Central memory CD8-positive, alpha-beta T cell (primary cell): ENCODE measurements around the gene SRGAP2B.
"Not testable (repeated sequence)": the region's sequence is repeated elsewhere in the genome, so short reads cannot be mapped to it uniquely, and the experiment has no call there.

ENCODE experiments used
- ATAC-seq: fragments of 150-1000 bp; cut with Tn5 transposase; replicated peaks from 2 replicates; pipeline ENCODE4 v1.10.0; 2022; ENCODE audit warnings: mild to moderate bottlenecking, moderate FRiP score, moderate number of reproducible peaks; ENCODE audit not compliant: poor library complexity, severe bottlenecking; ENCODE audit errors: extremely low read depth
- DNase-seq, 2 donors: peaks; one replicate each; pipeline ENCODE4 v3.0.0; 2021; ENCODE audit warnings: low spot score in 2 of 2
- H3K27ac Mint-ChIP-seq: one replicate; pipeline ENCODE4 v1.8.0; 2022; ENCODE audit warnings: low read depth, mild to moderate bottlenecking, moderate library complexity, mixed read lengths
- H3K27me3 Mint-ChIP-seq: one replicate; pipeline ENCODE4 v1.8.0; 2022; ENCODE audit warnings: mixed read lengths
- H3K36me3 Mint-ChIP-seq: one replicate; pipeline ENCODE4 v1.8.0; 2022; ENCODE audit warnings: mild to moderate bottlenecking, moderate library complexity, mixed read lengths; ENCODE audit not compliant: insufficient read depth
- H3K4me1 Mint-ChIP-seq: one replicate; pipeline ENCODE4 v1.8.0; 2022; ENCODE audit warnings: mixed read lengths
- H3K4me3 Mint-ChIP-seq: one replicate; pipeline ENCODE4 v1.8.0; 2022; ENCODE audit warnings: mild to moderate bottlenecking, moderate library complexity, mixed read lengths
- H3K9me3 Mint-ChIP-seq: one replicate; pipeline ENCODE4 v1.8.0; 2022; ENCODE audit warnings: mixed read lengths

Gene SRGAP2B

GRCh38 chr1:144964765-144965164 lies 130.4 kb downstream of the SRGAP2B start:
- H3K27ac Mint-ChIP-seq, H3K9me3 Mint-ChIP-seq, H3K4me3 Mint-ChIP-seq, H3K36me3 Mint-ChIP-seq, H3K4me1 Mint-ChIP-seq, ATAC-seq, H3K27me3 Mint-ChIP-seq, DNase-seq: not testable (repeated sequence)

- not testable (repeated sequence) for H3K4me3 Mint-ChIP-seq, H3K4me1 Mint-ChIP-seq, H3K9me3 Mint-ChIP-seq, DNase-seq, H3K36me3 Mint-ChIP-seq, ATAC-seq, H3K27ac Mint-ChIP-seq, H3K27me3 Mint-ChIP-seq
Measured at GRCh38 chr1:144964186-144964585, 130.9 kb downstream of the SRGAP2B start.

- not testable (repeated sequence) for DNase-seq, H3K9me3 Mint-ChIP-seq, H3K4me3 Mint-ChIP-seq, H3K4me1 Mint-ChIP-seq, H3K27me3 Mint-ChIP-seq, H3K36me3 Mint-ChIP-seq, ATAC-seq, H3K27ac Mint-ChIP-seq
Measured at GRCh38 chr1:144963571-144963970, 131.6 kb downstream of the SRGAP2B start.

GRCh38 chr1:144961604-144962583 lies 133.2 kb downstream of the SRGAP2B start:
- ATAC-seq, H3K4me1 Mint-ChIP-seq: not testable (repeated sequence)

GRCh38 chr1:144960929-144961488 lies 134.1 kb downstream of the SRGAP2B start:
- not testable (repeated sequence) for H3K27ac Mint-ChIP-seq, H3K27me3 Mint-ChIP-seq, H3K4me1 Mint-ChIP-seq, H3K4me3 Mint-ChIP-seq, ATAC-seq, DNase-seq, H3K9me3 Mint-ChIP-seq, H3K36me3 Mint-ChIP-seq

More at GRCh38 chr1:144961604-144962583, 133.2 kb downstream of the SRGAP2B start:
- not testable (repeated sequence) for H3K27me3 Mint-ChIP-seq, DNase-seq, H3K9me3 Mint-ChIP-seq, H3K4me3 Mint-ChIP-seq, H3K36me3 Mint-ChIP-seq, H3K27ac Mint-ChIP-seq

- H3K4me1 Mint-ChIP-seq, H3K9me3 Mint-ChIP-seq, H3K4me3 Mint-ChIP-seq, H3K27me3 Mint-ChIP-seq, DNase-seq, H3K27ac Mint-ChIP-seq, H3K36me3 Mint-ChIP-seq, ATAC-seq: not testable (repeated sequence)
Measured at GRCh38 chr1:144948390-144948789, 146.7 kb downstream of the SRGAP2B start.

GRCh38 chr1:144947495-144947894 lies 147.6 kb downstream of the SRGAP2B start:
- H3K4me3 Mint-ChIP-seq, DNase-seq, ATAC-seq, H3K4me1 Mint-ChIP-seq, H3K27me3 Mint-ChIP-seq, H3K27ac Mint-ChIP-seq, H3K36me3 Mint-ChIP-seq, H3K9me3 Mint-ChIP-seq: not testable (repeated sequence)

- H3K36me3 Mint-ChIP-seq, H3K27ac Mint-ChIP-seq, ATAC-seq, H3K4me1 Mint-ChIP-seq, H3K27me3 Mint-ChIP-seq, DNase-seq, H3K9me3 Mint-ChIP-seq, H3K4me3 Mint-ChIP-seq: not testable (repeated sequence)
Measured at GRCh38 chr1:144946525-144947480, 148.3 kb downstream of the SRGAP2B start.

GRCh38 chr1:144941710-144942109 lies 153.4 kb downstream of the SRGAP2B start:
- not testable (repeated sequence) for ATAC-seq, H3K27me3 Mint-ChIP-seq, H3K27ac Mint-ChIP-seq, H3K4me1 Mint-ChIP-seq, DNase-seq, H3K36me3 Mint-ChIP-seq, H3K9me3 Mint-ChIP-seq, H3K4me3 Mint-ChIP-seq

- not testable (repeated sequence) for H3K27me3 Mint-ChIP-seq, H3K27ac Mint-ChIP-seq, ATAC-seq, H3K4me3 Mint-ChIP-seq, H3K4me1 Mint-ChIP-seq, H3K36me3 Mint-ChIP-seq, DNase-seq, H3K9me3 Mint-ChIP-seq
Measured at GRCh38 chr1:144940054-144940453, 155.1 kb downstream of the SRGAP2B start.

GRCh38 chr1:144938627-144939026 lies 156.5 kb downstream of the SRGAP2B start:
- H3K27ac Mint-ChIP-seq, H3K36me3 Mint-ChIP-seq, H3K4me3 Mint-ChIP-seq, H3K9me3 Mint-ChIP-seq, H3K4me1 Mint-ChIP-seq, DNase-seq, ATAC-seq, H3K27me3 Mint-ChIP-seq: not testable (repeated sequence)

GRCh38 chr1:144936186-144936732 lies 158.9 kb downstream of the SRGAP2B start:
- not testable (repeated sequence) for ATAC-seq, H3K9me3 Mint-ChIP-seq, H3K4me1 Mint-ChIP-seq, H3K36me3 Mint-ChIP-seq, H3K27me3 Mint-ChIP-seq, DNase-seq, H3K4me3 Mint-ChIP-seq, H3K27ac Mint-ChIP-seq
